Glomerular visceral epithelial cell (primary cell): ENCODE results near the gene AMPH.

ENCODE experiments used
- DNase-seq: peaks from one replicate; pipeline ENCODE4 v3.0.0-alpha.2; 2016; ENCODE audit errors: extremely low spot score

Gene AMPH

GRCh38 chr7:38542156-38542555 is 89.0 kb downstream of the AMPH start:
- peak; percentile 4 for DNase-seq

GRCh38 chr7:38541440-38541839 is 89.7 kb downstream of the AMPH start:
- no peak for DNase-seq

- no peak for DNase-seq
Measured at GRCh38 chr7:38539477-38540081, 91.6 kb downstream of the AMPH start.

- DNase-seq, result no peak
Measured at GRCh38 chr7:38535073-38535472, 96.1 kb downstream of the AMPH start.

GRCh38 chr7:38525857-38526256 is 105.3 kb downstream of the AMPH start:
- no peak for DNase-seq

GRCh38 chr7:38524786-38525185 is 106.4 kb downstream of the AMPH start:
- DNase-seq, result peak; percentile 30

GRCh38 chr7:38520741-38521140 is 110.4 kb downstream of the AMPH start:
- no peak for DNase-seq

GRCh38 chr7:38518541-38518940 is 112.6 kb downstream of the AMPH start:
- no peak for DNase-seq

- no peak for DNase-seq
Measured at GRCh38 chr7:38512704-38513103, 118.5 kb downstream of the AMPH start.

GRCh38 chr7:38512291-38512690 is 118.9 kb downstream of the AMPH start:
- no peak for DNase-seq

- DNase-seq, result no peak
Measured at GRCh38 chr7:38507384-38507783, 123.8 kb downstream of the AMPH start.

- DNase-seq, result no peak
Measured at GRCh38 chr7:38506756-38507155, 124.4 kb downstream of the AMPH start.

GRCh38 chr7:38506004-38506403 is 125.2 kb downstream of the AMPH start:
- no peak for DNase-seq

GRCh38 chr7:38504684-38505083 is 126.5 kb downstream of the AMPH start:
- no peak for DNase-seq

GRCh38 chr7:38502848-38503247 is 128.3 kb downstream of the AMPH start:
- DNase-seq, result no peak

GRCh38 chr7:38502289-38502688 is 128.9 kb downstream of the AMPH start:
- no peak for DNase-seq

GRCh38 chr7:38492010-38492409 is 139.2 kb downstream of the AMPH start:
- no peak for DNase-seq

GRCh38 chr7:38482521-38482920 is 148.7 kb downstream of the AMPH start:
- DNase-seq, result no peak

GRCh38 chr7:38481401-38481800 is 149.8 kb downstream of the AMPH start:
- DNase-seq, result no peak

- no peak for DNase-seq
Measured at GRCh38 chr7:38478404-38478803, 152.8 kb downstream of the AMPH start.

- no peak for DNase-seq
Measured at GRCh38 chr7:38477333-38477732, 153.8 kb downstream of the AMPH start.

- DNase-seq, result no peak
Measured at GRCh38 chr7:38476764-38477163, 154.4 kb downstream of the AMPH start.

GRCh38 chr7:38465956-38466355 is 165.2 kb downstream of the AMPH start:
- no peak for DNase-seq
